IMR-90 (cell line): ENCODE results near the gene EME2. TPM values are rescaled to one million over a fixed set of nuclear protein-coding genes. Genes with fewer than 3 reads are reported as not detected.

Experiments
- ATAC-seq: fragments of 200-7000 bp; cut with Tn5 transposase; 2 replicates; pipeline ENCODE4 v1.9.1; 2020; ENCODE audit warnings: low read depth, mild to moderate bottlenecking, moderate library complexity
- BruUV-seq: library from RNA; stranded (reverse); fragments of 400-500 nt; replicated peaks from 2 replicates; lab custom pipeline; 2021; lab: Mats Ljungman, UMichigan
- CTCF ChIA-PET: fragments of 300-600 bp; formaldehyde crosslinking; extraction: SDS; loops from one replicate; lab custom pipeline; 2021; ENCODE audit warnings: antibody characterized with exemption; lab: Yijun Ruan, JAX
- POLR2A ChIA-PET: fragments of 300-600 bp; sonication (Branson Sonifier 250); formaldehyde crosslinking; loops from one replicate; lab custom pipeline; 2022; ENCODE audit warnings: antibody characterized with exemption; ENCODE audit not compliant: unreplicated experiment; lab: Charles Lee
- DNase-seq: peaks from one replicate; pipeline ENCODE4 v3.0.0; 2013
- H2AFZ ChIP-seq: replicated peaks from 2 replicates; pipeline ENCODE3; 2013; ENCODE audit warnings: low read length, mild to moderate bottlenecking; ENCODE audit not compliant: poor library complexity
- H2AK5ac ChIP-seq: 2 replicates; pipeline ENCODE4 v1.6.1; 2013; ENCODE audit warnings: low read depth, low read length, inconsistent platforms
- H2AK9ac ChIP-seq: replicated peaks from 2 replicates; pipeline ENCODE3; 2013; ENCODE audit warnings: mild to moderate bottlenecking, low read depth, low read length, moderate library complexity; ENCODE audit not compliant: poor library complexity
- H2BK120ac ChIP-seq: 2 replicates; pipeline ENCODE4 v1.6.1; 2013; ENCODE audit warnings: low read depth, low read length, inconsistent platforms
- H2BK15ac ChIP-seq: 3 replicates; pipeline ENCODE4 v1.6.1; 2013; ENCODE audit warnings: low read depth, low read length, inconsistent platforms
- H2BK20ac ChIP-seq: 2 replicates; pipeline ENCODE4 v1.6.1; 2013; ENCODE audit warnings: low read depth, mild to moderate bottlenecking, inconsistent platforms, low read length, moderate library complexity
- H2BK5ac ChIP-seq: 2 replicates; pipeline ENCODE4 v1.6.1; 2013; ENCODE audit warnings: mild to moderate bottlenecking, low read depth, low read length, inconsistent platforms; ENCODE audit not compliant: poor library complexity, severe bottlenecking
- H3K14ac ChIP-seq: replicated peaks from 2 replicates; pipeline ENCODE4 v1.6.1; 2013; ENCODE audit warnings: low read depth, low read length, inconsistent platforms
- H3K18ac ChIP-seq: 2 replicates; pipeline ENCODE4 v1.6.1; 2013; ENCODE audit warnings: low read depth, low read length, control low read depth
- H3K23ac ChIP-seq: 2 replicates; pipeline ENCODE4 v1.6.1; 2013; ENCODE audit warnings: low read depth, low read length, inconsistent platforms
- H3K27ac ChIP-seq: 2 replicates; pipeline ENCODE4 v1.5.1; 2013; ENCODE audit warnings: mild to moderate bottlenecking, control low read depth, low read length; ENCODE audit not compliant: insufficient read depth
- H3K27me3 ChIP-seq: 2 replicates; pipeline ENCODE4 v1.6.1; 2013; ENCODE audit warnings: low read length; ENCODE audit not compliant: control insufficient read depth, insufficient read depth
- H3K36me3 ChIP-seq: 2 replicates; pipeline ENCODE4 v1.6.1; 2013; ENCODE audit warnings: low read length, mixed read lengths; ENCODE audit not compliant: control insufficient read depth, insufficient read depth
- H3K4ac ChIP-seq: 2 replicates; pipeline ENCODE4 v1.6.1; 2013; ENCODE audit warnings: low read depth, low read length, inconsistent platforms
- H3K4me1 ChIP-seq: 2 replicates; pipeline ENCODE4 v1.6.1; 2013; ENCODE audit warnings: low read length, mixed read lengths; ENCODE audit not compliant: control insufficient read depth, insufficient read depth
- H3K4me2 ChIP-seq: 2 replicates; pipeline ENCODE4 v1.6.1; 2013; ENCODE audit warnings: low read depth, mild to moderate bottlenecking, control low read depth, low read length, moderate library complexity
- H3K4me3 ChIP-seq: 2 replicates; pipeline ENCODE4 v1.5.1; 2013; ENCODE audit warnings: low read depth, mild to moderate bottlenecking, control low read depth, low read length, moderate library complexity; ENCODE audit not compliant: insufficient read depth
- H3K56ac ChIP-seq: 2 replicates; pipeline ENCODE4 v1.6.1; 2013; ENCODE audit warnings: low read length, inconsistent platforms; ENCODE audit not compliant: insufficient read depth; ENCODE audit errors: extremely low read depth
- H3K79me1 ChIP-seq, 2 experiments: 2 replicates each; pipeline ENCODE4 v1.6.1; 2013; ENCODE audit warnings: low read length in 2 of 2, inconsistent platforms in 1 of 2, low read depth in 1 of 2
- H3K9ac ChIP-seq: 2 replicates; pipeline ENCODE4 v1.6.1; 2013; ENCODE audit warnings: low read depth, low read length, control low read depth
- H3K9me1 ChIP-seq: 2 replicates; pipeline ENCODE4 v1.6.1; 2013; ENCODE audit warnings: low read length, inconsistent platforms; ENCODE audit not compliant: insufficient read depth
- H3K9me3 ChIP-seq: 2 replicates; pipeline ENCODE4 v1.6.1; 2013; ENCODE audit warnings: low read length; ENCODE audit not compliant: control insufficient read depth, insufficient read depth
- H4K20me1 ChIP-seq: 2 replicates; pipeline ENCODE4 v1.6.1; 2013; ENCODE audit warnings: low read length, inconsistent platforms; ENCODE audit not compliant: insufficient read depth
- H4K5ac ChIP-seq: 2 replicates; pipeline ENCODE4 v1.6.1; 2013; ENCODE audit warnings: mild to moderate bottlenecking, low read depth, low read length, control low read depth
- H4K8ac ChIP-seq, 2 experiments: 2 replicates each; pipeline ENCODE4 v1.6.1; 2013; ENCODE audit warnings: low read depth in 2 of 2, low read length in 2 of 2, control low read depth in 1 of 2, inconsistent platforms in 1 of 2
- H4K91ac ChIP-seq: 2 replicates; pipeline ENCODE4 v1.6.1; 2013; ENCODE audit warnings: low read depth, low read length, inconsistent platforms; ENCODE audit not compliant: insufficient read depth
- BHLHE40 ChIP-seq: fragments of 150-350 bp; IDR thresholded peaks from 2 replicates; pipeline ENCODE4 v1.6.1; 2016; ENCODE audit warnings: mild to moderate bottlenecking, low read depth, low read length
- CEBPB ChIP-seq: IDR thresholded peaks from 2 replicates; pipeline ENCODE4 v1.6.1; 2012; ENCODE audit warnings: low read depth, low read length, improper control_type of control experiment
- CHD1 ChIP-seq: IDR thresholded peaks from 2 replicates; pipeline ENCODE4 v1.6.1; 2012; ENCODE audit warnings: low read depth, low read length, improper control_type of control experiment
- ELK1 ChIP-seq: fragments of 150-350 bp; IDR thresholded peaks from 2 replicates; pipeline ENCODE4 v1.6.1; 2016; ENCODE audit warnings: low read depth, mild to moderate bottlenecking, low read length, moderate library complexity, borderline replicate concordance
- FOS ChIP-seq: fragments of 150-350 bp; IDR thresholded peaks from 2 replicates; pipeline ENCODE4 v1.6.1; 2016; ENCODE audit warnings: low read depth, low read length
- MAFK ChIP-seq: IDR thresholded peaks from 2 replicates; pipeline ENCODE4 v1.6.1; 2012; ENCODE audit warnings: low read depth, low read length, improper control_type of control experiment
- MAZ ChIP-seq: IDR thresholded peaks from 2 replicates; pipeline ENCODE4 v1.6.1; 2012; ENCODE audit warnings: low read depth, mild to moderate bottlenecking, low read length, improper control_type of control experiment, moderate library complexity, borderline replicate concordance
- MXI1 ChIP-seq: IDR thresholded peaks from 2 replicates; pipeline ENCODE4 v1.6.1; 2012; ENCODE audit warnings: low read depth, mild to moderate bottlenecking, low read length, moderate library complexity, borderline replicate concordance
- NFE2L2 ChIP-seq: fragments of 150-350 bp; IDR thresholded peaks from 2 replicates; pipeline ENCODE4 v1.6.1; 2016; ENCODE audit warnings: low read depth, mild to moderate bottlenecking, low read length
- POLR2A ChIP-seq: IDR thresholded peaks from 2 replicates; pipeline ENCODE4 v1.6.1; 2012; ENCODE audit warnings: mild to moderate bottlenecking, low read depth, low read length
- RAD21 ChIP-seq: IDR thresholded peaks from 2 replicates; pipeline ENCODE4 v1.6.1; 2012; ENCODE audit warnings: low read length, improper control_type of control experiment
- RCOR1 ChIP-seq: IDR thresholded peaks from 2 replicates; pipeline ENCODE4 v1.6.1; 2012; ENCODE audit warnings: mild to moderate bottlenecking, low read length, improper control_type of control experiment; ENCODE audit not compliant: insufficient replicate concordance
- RFX5 ChIP-seq: IDR thresholded peaks from 2 replicates; pipeline ENCODE4 v1.8.0; 2012; ENCODE audit warnings: low read depth, mild to moderate bottlenecking, low read length, moderate library complexity
- SMC3 ChIP-seq: fragments of 150-350 bp; IDR thresholded peaks from 2 replicates; pipeline ENCODE4 v1.6.1; 2016; ENCODE audit warnings: low read depth, mild to moderate bottlenecking, antibody characterized with exemption, low read length, moderate library complexity
- USF2 ChIP-seq: fragments of 150-350 bp; IDR thresholded peaks from 2 replicates; pipeline ENCODE4 v1.6.1; 2017; ENCODE audit warnings: mild to moderate bottlenecking, antibody characterized with exemption, low read length, low read depth
- WGBS, 2 experiments: methylation state at CpG; one replicate each; pipeline versions ENCODE4 v1.1.5 to v1.1.7; 2013; ENCODE audit warnings: missing lambda C conversion rate in 2 of 2; ENCODE audit not compliant: insufficient read length in 1 of 2; ENCODE audit errors: extremely low coverage in 2 of 2; 5-methylcytosine and 5-hydroxymethylcytosine counted together
- dilution Hi-C: fragments of 300-500 bp; cut with HindIII; formaldehyde crosslinking; loops from one replicate; pipeline ENCODE4 v1.14.3; 2018; ENCODE audit warnings: low sequenced_read_pairs; ENCODE audit not compliant: unreplicated experiment
- in situ Hi-C: fragments of 300-500 bp; cut with MboI; formaldehyde crosslinking; loops from 3 replicates; pipeline ENCODE4 v1.14.3; 2019; ENCODE audit warnings: low sequenced_read_pairs, inconsistent platforms, mixed read lengths
- intact Hi-C: fragments of 100-400 bp; cut with micrococcal nuclease; formaldehyde crosslinking; loops from 2 replicates; pipeline ENCODE4 v1.10.0; 2022
- polyA plus RNA-seq, 3 experiments: library from polyadenylated mRNA; depleted of rRNA; stranded (reverse); fragments of >200 nt; gene quantifications; 2 replicates each; pipeline ENCODE4 v1.2.3, GENCODE V29; 2012; ENCODE audit warnings: low replicate concordance in 1 of 3
- total RNA-seq: library from RNA; depleted of rRNA; stranded (reverse); fragments of >200 nt; gene quantifications from 2 replicates; pipeline ENCODE4 v1.2.3, GENCODE V29; 2012
- TF ChIP-seq, protein P1 (sequence below): conservative IDR thresholded peaks from 2 replicates; pipeline ENCODE4 v1.5.1; 2012; ENCODE audit warnings: mild to moderate bottlenecking, low read depth, low read length, improper control_type of control experiment

Gene EME2
- total and polyA plus RNA-seq, 2 of the 4 experiments (the other 2 are of a cell fraction), result 1.3 to 9.6 TPM

- H2BK120ac ChIP-seq, result no peak overlapping the region
- intact Hi-C loops (no loop called here), dilution Hi-C loops (no loop called here), in situ Hi-C loops (no loop called here)
- peak overlapping the region; percentile 88 for H3K9ac ChIP-seq
- H3K36me3 ChIP-seq, result peaks cover 33% of the 10 kb centered on the region
- no peak overlapping the region for H2BK20ac ChIP-seq
- no peak overlapping the region for H3K14ac ChIP-seq
- no peaks in the 10 kb centered on the region for H3K27me3 ChIP-seq
- DNase-seq (no peak), ATAC-seq (no peak)
- peak overlapping the region; percentile 35 to 92; a peak in 2 of 4 replicates for H4K8ac ChIP-seq
- H3K18ac ChIP-seq, result no peak overlapping the region
- H2AK9ac ChIP-seq, result peak overlapping the region; percentile 94
- no peak for TF ChIP-seq CHD1
- no peak for TF ChIP-seq SMC3
- TF ChIP-seq USF2, result no peak
- TF ChIP-seq RCOR1, result no peak
- TF ChIP-seq RFX5, result no peak
- TF ChIP-seq ELK1, result no peak
- TF ChIP-seq, protein P1, sequence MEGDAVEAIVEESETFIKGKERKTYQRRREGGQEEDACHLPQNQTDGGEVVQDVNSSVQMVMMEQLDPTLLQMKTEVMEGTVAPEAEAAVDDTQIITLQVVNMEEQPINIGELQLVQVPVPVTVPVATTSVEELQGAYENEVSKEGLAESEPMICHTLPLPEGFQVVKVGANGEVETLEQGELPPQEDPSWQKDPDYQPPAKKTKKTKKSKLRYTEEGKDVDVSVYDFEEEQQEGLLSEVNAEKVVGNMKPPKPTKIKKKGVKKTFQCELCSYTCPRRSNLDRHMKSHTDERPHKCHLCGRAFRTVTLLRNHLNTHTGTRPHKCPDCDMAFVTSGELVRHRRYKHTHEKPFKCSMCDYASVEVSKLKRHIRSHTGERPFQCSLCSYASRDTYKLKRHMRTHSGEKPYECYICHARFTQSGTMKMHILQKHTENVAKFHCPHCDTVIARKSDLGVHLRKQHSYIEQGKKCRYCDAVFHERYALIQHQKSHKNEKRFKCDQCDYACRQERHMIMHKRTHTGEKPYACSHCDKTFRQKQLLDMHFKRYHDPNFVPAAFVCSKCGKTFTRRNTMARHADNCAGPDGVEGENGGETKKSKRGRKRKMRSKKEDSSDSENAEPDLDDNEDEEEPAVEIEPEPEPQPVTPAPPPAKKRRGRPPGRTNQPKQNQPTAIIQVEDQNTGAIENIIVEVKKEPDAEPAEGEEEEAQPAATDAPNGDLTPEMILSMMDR, result no peak
- TF ChIP-seq RAD21, result no peak
- TF ChIP-seq MXI1, result no peak
- no peak for TF ChIP-seq BHLHE40
- TF ChIP-seq NFE2L2, result no peak
- no peak for TF ChIP-seq CEBPB
- no peak for TF ChIP-seq MAFK
- no peak for TF ChIP-seq POLR2A
- TF ChIP-seq MAZ, result no peak
- TF ChIP-seq FOS, result no peak
- 0 out of 2 replicates have a peak, but pooled peaks cover 3% of the 10 kb centered on the region for H3K9me1 ChIP-seq
- peak overlapping the region; percentile 85 for H3K4ac ChIP-seq
- H4K20me1 ChIP-seq, result peaks cover 28% of the 10 kb centered on the region
- POLR2A ChIA-PET, result no interaction called here
- peaks cover 12 to 49% of the 10 kb centered on the region in 2 experiments for H3K79me1 ChIP-seq
- H3K56ac ChIP-seq, result no peak overlapping the region
- peak overlapping the region; percentile 85 for H3K27ac ChIP-seq
- CTCF ChIA-PET, result no interaction called here
- H3K4me3 ChIP-seq, result peak overlapping the region; percentile 93
- peak overlapping the region; percentile 27 for H2BK5ac ChIP-seq
- peak overlapping the region; percentile 90 for H3K4me2 ChIP-seq
- no peak overlapping the region for H2BK15ac ChIP-seq
- H3K4me1 ChIP-seq, result peaks cover 13% of the 10 kb centered on the region
- H2AK5ac ChIP-seq, result peak overlapping the region; percentile 93
- 10% methylated on average over 10 of the region's 22 CpGs; no CpG with 5 or more reads in 1 of the 2 experiments for WGBS, 2 experiments
- peak overlapping the region; percentile 10 for H3K23ac ChIP-seq
- peak overlapping the region; percentile 53; the same call in 1 of the 2 replicates for H4K5ac ChIP-seq
- H4K91ac ChIP-seq, result no peak overlapping the region
- H2AFZ ChIP-seq, result peak overlapping the region; percentile 94
- TSS peak; percentile 86 for BruUV-seq
- H3K9me3 ChIP-seq, result no peaks in the 10 kb centered on the region
Measured at GRCh38 chr16:1771864-1772361, 697 bp upstream of the EME2 start.
